Activated CD8-positive, alpha-beta memory T cell treated with anti-CD3 and anti-CD28 coated beads, Interleukin-2, amount 50 U/mL, for 4 hours (primary cell): ENCODE results near the gene TXNRD2.

Experiments
- DNase-seq: peaks from one replicate; pipeline ENCODE4 v3.0.0-alpha.2; 2020

TXNRD2 gene

GRCh38 chr22:19885841-19886592 is 55.6 kb downstream of the TXNRD2 start:
- peak; percentile 17 for DNase-seq

- DNase-seq, result peak; percentile 14
Observed at GRCh38 chr22:19884954-19885751, 56.5 kb downstream of the TXNRD2 start.

GRCh38 chr22:19884161-19884953 is 57.3 kb downstream of the TXNRD2 start:
- peak; percentile 14 for DNase-seq

GRCh38 chr22:19883446-19883845 is 58.2 kb downstream of the TXNRD2 start:
- DNase-seq, result peak; percentile 6

DNA sequence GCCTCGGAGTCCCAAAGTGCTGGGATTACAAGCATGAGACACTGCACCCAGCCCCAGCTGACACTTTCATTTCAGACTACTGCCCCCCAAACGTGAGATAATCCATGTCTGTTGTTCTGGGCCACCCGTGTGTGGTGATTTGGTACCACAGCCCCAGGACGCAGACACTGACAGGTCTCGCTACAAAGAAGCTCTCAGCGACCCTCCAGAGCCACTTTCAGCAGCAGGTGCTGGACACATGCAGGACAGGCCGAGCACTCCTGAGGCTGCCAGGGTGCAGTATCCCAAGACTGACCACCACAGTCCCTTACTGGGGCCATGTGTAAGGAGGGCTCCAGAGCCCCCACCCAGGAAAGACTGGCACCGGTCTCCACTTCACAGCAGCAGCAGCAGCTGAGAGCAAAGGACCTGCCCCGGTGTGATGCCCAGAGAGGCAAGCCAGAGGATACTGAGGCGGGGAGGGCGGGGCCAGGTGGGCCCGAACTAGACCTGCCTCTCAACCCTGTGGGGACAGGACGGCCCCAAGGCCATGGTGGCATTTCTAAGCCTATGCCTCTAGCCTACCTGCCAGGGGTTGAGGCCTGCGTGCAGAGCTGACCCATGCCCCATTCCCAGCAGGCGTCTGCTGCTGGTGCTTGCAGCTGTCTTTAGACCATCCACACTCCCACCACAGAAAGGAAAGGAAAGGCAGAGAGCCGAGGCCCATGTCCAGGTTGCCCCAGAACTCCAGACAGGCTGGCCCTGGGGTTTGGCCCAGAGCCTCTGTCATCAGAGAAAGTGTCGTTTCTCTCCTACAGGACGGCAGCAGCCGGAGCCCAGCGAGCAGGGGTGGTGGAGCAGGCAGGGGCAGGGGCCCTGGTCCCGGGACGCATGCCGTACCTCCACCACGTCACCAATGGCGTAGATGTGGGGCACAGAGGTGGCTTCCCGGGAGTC is 58.9 kb downstream of the TXNRD2 start:
- peak; percentile 12 for DNase-seq

DNA sequence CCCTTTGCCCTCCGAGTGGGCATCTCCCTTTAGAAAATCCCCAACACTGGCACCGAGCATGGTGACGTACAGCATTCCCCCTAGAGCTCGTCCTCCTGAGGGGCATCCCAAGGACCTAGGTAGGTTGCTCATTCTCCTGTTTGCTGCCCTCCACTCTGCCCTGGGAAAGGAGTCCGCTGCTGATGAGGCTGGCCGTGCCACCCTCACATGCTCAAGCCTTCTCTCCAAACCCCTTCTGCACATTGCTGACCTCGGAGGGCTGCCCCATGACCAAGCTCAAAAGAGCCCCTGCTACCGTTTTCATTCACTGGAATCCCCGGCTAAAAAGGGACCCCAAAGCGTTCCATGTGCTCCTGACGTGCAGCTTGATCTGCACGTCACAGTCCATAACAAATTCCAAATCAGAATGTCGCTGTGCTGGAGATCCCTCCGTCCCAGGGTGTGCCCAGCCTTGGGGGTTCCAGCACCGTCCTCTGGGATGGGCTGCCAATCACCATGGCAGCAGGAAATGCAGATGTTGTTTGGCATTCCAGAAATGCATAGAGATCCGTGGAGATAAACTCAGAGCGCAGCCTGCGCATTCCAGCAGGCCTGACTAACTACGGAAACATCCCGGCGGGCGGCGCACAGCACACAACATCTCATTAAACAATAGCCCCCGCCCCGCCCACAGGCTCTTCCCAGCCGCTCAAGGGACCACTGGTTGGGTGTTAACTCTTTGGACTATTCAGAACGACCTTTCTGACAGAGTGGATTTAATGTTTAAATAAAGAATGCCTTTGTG is 60.6 kb downstream of the TXNRD2 start:
- DNase-seq, result no peak

GRCh38 chr22:19879992-19880785 is 61.4 kb downstream of the TXNRD2 start:
- DNase-seq, result peak; percentile 12

DNA sequence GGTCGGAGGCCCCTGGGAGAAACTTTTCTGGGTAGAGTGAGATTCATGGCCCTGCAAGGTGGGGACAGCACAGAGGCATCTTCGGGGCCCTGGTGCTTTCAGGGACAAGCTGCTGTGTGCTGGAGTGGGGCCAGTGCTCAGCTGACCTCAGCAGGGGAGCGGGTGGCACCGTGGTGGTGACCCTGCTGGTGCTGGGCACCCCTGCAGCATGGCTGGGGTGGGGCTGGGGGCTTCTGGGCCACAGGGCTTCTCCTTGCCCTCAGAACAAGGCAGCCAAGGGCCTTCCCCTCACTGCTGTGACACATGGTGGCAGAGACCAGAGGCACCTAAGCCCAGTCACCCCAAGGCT is 62.0 kb downstream of the TXNRD2 start:
- no peak for DNase-seq

- peak; percentile 5 for DNase-seq
Observed at GRCh38 chr22:19879246-19879570, 62.4 kb downstream of the TXNRD2 start.

DNA sequence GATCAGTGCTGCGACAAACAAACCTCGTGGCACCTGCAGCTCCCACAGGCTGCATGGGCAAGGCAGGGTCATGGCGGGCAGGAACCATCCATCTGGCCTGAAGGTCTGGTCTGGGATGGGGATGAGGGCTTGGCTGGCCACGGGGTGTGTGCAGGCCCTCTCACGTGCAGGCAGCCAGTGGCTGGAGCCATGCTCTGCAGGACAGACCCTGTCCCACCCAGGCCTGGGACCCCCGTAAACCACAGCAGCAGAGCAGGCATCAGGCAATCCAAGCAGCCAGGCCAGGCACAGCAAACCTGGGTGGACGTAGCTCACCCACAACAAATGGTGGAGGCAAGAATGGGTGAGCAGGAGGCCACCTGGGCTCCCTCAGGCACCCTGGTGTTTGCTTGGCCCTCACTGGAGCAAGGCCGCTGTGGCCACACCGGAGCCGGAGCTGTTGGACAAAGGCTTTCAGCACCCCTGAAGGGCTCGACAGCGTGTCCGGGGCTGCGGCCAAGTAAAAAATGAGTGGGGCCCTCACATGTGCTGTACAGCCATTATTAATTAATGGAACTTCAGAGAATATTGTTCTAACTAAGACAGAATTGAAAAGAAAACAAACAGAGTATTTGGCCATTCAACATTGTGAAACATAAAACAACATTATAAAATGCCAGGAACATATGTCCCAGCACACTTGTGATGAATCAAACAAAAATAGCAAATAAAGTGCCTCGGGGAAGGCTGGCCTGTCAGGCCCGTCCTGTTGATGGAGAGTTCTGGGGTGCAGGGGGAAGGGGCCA is 63.0 kb downstream of the TXNRD2 start:
- peak; percentile 13 for DNase-seq

- DNase-seq, result peak; percentile 14
Observed at GRCh38 chr22:19877626-19878339, 63.8 kb downstream of the TXNRD2 start.

DNA sequence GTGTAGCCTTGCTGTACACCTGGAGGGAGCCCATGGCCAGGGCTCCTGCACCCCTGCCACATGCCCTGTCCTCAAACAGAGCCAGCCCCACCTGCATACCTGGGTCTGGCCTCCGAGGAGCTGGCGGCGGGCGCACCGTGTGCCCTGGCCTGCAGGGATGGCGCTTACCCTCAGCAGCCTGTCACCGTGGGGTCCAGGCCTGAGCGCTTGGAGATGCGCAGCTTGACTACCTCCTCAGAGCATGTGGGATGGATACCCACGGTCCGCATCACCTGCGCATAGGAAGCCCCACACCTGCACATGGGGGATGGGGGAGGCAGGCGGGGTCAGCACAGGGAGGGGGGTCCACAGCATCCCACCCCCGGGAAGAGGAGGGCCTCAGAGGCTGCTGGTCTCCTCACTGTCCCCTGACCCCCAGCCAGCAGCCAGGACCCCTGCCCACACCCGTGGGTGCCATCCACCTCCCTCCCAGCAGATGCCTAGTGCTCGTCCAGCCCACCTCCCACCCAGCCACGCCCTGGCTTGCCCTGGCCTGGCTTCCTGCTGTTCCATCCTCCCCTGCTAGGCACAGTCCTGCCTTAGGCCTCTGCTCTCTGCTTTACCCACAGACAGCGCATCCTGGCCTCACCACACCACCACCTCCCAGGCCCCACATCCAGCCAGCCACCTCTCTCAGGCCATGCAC is 64.5 kb downstream of the TXNRD2 start:
- peak; percentile 5 for DNase-seq

DNA sequence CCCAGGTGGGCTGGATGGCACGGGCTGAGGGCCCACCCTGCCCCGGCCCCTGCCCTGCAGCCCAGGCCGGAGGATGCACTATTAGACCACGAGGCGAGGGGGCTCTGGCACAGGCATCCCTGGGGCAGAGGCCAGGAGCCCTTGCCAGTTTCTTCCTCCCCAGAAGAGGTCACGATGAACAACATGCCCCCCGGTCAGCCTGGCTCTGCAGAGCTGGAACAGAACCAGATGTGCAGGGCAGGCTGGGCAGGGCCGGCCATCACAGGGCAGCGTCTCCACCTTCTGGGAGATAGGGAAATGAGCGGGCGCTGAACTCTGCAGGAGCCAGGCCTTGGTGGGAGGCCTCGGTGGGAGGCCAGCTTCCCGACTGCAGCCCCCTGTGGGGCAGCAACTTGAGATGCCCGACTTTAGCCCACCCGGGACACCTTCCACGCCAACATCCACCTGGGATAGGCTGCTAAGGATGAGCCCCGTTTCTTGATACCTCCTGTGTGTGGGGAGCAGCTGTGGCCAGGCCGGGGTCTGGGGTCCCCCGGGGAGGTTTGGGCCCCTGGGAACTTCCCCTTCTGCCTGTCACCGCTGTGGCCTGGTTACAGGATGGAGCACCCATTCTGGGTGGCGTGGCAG is 65.2 kb downstream of the TXNRD2 start:
- peak; percentile 5 for DNase-seq

DNA sequence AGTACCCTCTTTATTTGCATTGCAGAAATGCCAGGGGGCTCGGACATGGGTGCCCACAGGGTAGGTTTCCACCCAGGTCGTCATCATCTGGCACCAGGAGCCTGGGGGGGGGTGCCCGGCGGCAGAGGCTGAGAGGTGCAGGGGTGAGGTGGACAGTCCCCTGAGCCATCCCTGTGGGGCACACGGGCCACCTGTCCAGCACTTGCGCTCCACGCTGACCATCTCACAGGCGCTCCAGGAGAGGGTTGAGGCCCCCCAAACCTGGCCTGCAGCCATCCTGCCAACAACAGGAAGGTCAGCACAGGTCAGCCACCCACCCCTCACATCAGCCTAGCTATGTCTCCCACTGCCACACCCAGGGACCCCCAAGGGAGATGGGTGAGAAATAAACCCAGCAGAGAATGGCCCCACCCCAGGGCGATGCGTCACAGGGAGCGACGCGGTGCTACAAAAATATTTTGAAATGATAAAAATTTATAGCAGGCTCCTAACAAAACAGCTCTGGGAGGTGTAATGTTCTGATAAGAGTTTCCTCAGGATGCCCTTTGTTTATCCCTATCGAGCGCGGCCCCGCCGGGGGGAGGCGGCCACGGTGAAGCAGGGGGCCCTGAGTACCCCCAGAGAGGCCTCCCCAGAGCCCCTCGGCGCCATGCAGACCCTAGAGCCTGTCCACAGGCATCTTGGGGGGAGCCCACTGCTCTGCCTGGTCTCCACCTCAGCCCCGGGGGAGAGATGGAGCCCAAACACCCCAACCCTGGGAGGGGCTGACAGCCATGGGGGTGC is 65.9 kb downstream of the TXNRD2 start:
- DNase-seq, result no peak

GRCh38 chr22:19875061-19875530 is 66.5 kb downstream of the TXNRD2 start:
- DNase-seq, result peak; percentile 14

DNA sequence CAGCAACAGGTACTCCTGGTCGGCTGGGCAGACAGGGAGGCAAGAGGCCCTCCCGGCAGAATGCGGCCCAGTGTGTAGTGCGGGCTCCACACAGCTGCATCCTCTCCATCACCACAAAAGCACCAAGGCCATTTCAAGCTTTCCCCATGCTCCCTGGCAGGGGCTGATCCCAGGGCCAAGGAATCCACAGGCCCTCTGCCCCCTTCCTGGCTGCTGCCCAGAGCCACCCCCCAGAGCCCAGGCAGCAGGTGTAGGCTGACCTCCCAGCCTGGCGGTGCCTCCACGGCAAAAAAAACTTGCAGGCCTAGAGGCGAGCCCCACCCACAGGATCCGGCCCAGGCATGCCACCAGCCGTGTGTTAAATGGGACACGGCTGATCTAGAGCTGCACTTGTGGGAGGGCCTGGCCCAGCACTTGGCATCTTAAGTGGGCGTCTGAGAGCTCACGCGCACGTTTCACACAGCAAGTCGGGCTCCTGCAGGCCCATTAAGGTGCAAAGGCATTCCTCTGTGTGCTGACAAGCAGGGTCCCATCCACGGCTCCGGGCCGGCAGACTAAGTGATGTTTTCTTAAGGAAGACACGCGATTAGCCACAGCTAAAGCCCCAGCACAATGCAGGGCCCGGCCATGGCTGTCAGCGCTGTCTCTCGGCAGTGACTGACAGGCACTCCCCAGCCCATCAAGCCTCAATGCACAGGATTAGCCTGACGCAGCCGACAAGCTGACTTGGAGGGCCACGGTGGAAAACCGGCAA is 67.1 kb downstream of the TXNRD2 start:
- DNase-seq, result peak; percentile 35

DNA sequence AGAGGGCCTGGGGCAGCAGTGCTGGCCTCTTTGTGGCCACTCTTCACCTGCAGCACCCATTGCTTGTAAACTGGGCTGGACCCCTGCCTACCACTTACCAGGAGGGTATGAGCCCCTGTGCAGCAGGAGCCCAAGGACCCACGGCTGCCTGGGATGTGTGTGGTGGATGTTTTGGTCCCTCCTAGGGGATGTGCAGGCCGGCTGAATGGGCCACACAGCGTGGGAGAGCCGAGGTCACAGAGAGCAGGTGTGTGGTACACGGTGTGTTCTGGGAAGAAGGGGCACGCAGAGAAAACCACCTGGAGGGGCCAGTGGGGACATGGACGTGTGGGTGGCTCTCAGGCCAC is 67.7 kb downstream of the TXNRD2 start:
- no peak for DNase-seq
